ENCODE measurements around the gene SECTM1. TPM values are rescaled to one million over a fixed set of nuclear protein-coding genes. Genes with fewer than 3 reads are reported as not detected.

Gene SECTM1
- total and polyA plus RNA-seq, 5 donors = 2.5 to 5.7 (median 3.2) TPM

DNA sequence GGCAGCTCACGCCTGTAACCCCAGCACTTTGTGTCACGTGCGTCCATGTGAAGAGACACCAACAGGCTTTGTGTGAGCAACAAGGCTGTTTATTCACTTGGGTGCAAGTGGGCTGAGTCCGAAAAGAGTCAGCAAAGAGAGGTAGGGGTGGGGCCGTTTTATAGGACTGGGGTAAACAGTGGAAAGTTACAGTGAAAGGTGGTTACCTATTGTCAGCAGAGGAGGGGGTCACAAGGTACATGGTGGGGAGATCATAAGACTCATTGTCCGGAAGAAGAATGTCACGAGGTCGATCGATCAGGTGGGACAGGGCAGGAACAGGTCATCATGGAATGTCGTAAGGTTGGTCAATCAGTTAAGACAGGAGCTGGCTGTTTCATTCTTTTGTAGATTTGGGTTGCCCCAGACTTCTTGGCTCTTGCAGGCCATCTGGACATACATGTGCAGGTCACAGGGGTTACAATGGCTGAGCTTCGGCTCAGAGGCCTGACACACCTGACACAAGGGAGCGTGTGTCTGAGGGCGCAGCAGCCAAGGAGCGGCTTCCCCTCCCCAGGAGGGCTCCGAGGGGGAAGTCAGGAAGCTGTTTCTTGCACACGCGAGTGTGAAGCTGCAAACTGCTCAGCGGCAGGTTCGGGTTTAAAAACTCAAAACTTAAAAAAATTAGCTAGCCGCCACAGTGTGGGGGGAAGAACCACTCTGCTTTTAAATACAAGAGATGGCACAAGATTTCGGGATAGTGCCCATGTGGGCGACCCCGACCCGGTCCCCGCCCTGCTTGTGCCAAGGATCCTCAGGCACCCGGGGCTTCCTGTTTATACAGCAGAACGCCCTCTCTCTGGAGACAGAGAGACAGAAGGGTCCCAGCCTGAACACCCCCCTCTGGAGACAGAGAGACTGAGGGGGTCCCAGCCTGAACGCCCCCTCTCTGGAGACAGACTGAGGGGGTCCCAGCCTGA lies 13.1 kb upstream of the SECTM1 start:
- DNase-seq = peak in 1 of 3 donors; percentile 45
- no peak overlapping the region for H3K27ac ChIP-seq (ENCODE audit: low read length)
- H3K9me3 ChIP-seq (ENCODE audit: control insufficient read depth, low read length) = no peaks in the 10 kb centered on the region
- 64% methylated on average over 28 of the region's 28 CpGs for WGBS
- intact Hi-C loops (cut with DNase I) = no loop called here
- H3K4me3 ChIP-seq (ENCODE audit: low read length) = no peak overlapping the region
- no peak for ATAC-seq
- H3K27me3 ChIP-seq (ENCODE audit: control insufficient read depth, insufficient read depth) = no peaks in the 10 kb centered on the region
- no peaks in the 10 kb centered on the region for H3K4me1 ChIP-seq (ENCODE audit: control insufficient read depth, insufficient read depth, low read length)

DNA sequence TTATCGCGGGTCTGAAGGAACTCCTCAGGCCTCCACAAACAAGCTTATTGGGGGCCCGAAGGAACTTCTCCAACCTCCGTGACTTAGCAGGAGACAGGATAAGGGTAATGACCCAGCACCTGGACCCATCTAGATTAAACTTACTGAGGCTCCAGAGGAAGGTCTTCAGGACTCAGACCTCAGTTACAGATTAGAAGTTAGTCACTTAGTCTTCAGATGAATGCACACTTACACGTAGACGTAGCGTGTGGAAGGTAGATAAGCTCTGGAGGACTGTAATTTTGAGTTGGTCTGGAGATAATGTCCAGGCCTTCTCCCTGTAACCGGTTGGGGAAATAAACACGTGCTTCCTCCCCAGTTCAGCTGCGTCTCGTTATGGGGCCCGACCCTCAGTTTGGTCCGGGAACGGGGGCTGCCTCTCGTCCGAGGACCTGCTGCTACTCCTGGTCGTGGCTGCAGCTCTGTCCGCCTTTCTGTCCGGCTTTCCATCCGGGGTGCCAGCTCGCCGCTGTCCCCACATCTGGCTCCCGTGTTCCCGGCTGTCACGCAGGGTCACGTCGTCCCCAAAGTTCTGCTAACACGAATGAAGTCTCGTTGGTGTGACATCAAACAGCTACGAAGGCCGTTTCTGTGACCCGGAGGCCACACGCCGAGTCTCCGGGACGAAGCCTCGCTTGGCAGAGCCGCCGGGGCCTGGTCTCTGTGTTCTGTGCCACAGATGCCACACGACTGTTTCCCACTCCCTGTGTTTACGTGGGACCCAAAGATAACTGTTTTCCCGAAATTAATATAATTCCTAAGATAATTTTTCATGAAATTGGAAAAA lies 11.8 kb upstream of the SECTM1 start:
- H3K9me3 ChIP-seq (ENCODE audit: control insufficient read depth, low read length) = no peaks in the 10 kb centered on the region
- H3K4me3 ChIP-seq (ENCODE audit: low read length) = no peak overlapping the region
- H3K27me3 ChIP-seq (ENCODE audit: control insufficient read depth, insufficient read depth) = no peaks in the 10 kb centered on the region
- intact Hi-C loops (cut with DNase I) = no loop called here
- H3K4me1 ChIP-seq (ENCODE audit: control insufficient read depth, insufficient read depth, low read length) = no peaks in the 10 kb centered on the region
- ATAC-seq (no peak), DNase-seq (peak in 1 of 3 donors; percentile 46)
- WGBS = 87% methylated on average over 42 of the region's 42 CpGs
- no peak overlapping the region for H3K27ac ChIP-seq (ENCODE audit: low read length)

DNA sequence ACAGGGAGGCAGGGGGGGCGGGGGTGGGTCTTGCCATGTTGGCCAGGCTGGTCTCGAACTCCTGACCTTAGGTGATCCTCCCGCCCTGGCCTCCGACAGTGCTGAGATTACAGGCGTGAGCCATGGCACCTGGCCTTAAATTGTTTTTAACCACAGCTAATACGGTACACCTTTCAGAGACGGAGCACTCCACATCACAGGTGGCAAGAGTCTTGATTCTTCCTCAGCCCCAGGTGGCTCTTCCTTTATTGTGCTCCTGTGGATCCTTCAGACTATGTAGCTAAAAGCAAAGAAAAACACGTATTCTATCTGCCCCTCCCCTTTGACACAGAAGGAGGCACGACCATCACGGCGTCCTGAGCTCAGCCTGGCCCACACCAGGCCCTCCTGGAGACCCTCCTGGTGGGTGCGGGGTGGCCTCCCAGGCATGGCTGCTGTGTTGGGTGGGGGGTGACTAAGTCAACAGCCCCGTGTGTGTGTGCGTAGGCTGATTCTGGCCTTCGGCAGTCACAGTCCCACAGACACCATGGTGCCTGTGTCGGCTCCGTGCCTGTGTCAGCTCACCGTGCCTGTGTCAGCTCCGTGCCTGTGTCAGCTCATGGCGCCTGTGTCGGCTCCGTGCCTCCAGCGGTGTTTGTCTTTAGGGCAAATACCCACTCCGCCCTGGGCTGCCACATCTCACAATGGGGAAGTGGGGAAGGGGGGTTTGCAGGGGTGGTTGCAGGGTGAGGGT lies 10.8 kb upstream of the SECTM1 start:
- H3K4me1 ChIP-seq (ENCODE audit: control insufficient read depth, insufficient read depth, low read length) = peaks cover 3% of the 10 kb centered on the region
- H3K4me3 ChIP-seq (ENCODE audit: low read length) = no peak overlapping the region
- peak in 1 of 3 donors; percentile 44 for DNase-seq
- H3K27me3 ChIP-seq (ENCODE audit: control insufficient read depth, insufficient read depth) = no peaks in the 10 kb centered on the region
- no peaks in the 10 kb centered on the region for H3K9me3 ChIP-seq (ENCODE audit: control insufficient read depth, low read length)
- no peak for ATAC-seq
- intact Hi-C loops (cut with DNase I) = no loop called here
- WGBS = 84% methylated on average over 24 of the region's 24 CpGs
- H3K27ac ChIP-seq (ENCODE audit: low read length) = no peak overlapping the region

DNA sequence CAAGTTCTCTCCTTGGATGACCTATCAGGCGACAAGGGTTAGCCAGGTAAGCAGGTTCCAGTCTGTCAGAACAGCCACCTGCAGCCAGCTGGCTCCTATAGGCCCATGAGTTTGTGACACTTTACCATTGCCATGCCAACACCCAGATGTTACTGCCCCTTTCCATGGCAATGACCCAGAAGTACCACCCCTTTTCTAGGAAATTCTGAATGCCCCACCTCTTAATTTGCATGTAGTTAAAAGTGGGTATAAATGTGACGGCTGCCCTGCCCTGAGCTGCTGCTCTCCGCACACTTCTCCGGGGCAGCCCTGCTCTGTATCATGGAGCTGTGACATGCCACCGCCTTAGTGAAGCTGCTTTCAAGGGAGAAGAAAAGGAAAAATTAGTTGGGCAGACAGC lies 10.0 kb upstream of the SECTM1 start:
- WGBS = 93% methylated on average over 5 of the region's 5 CpGs
- ATAC-seq (no peak), DNase-seq (peak in 2 of 3 donors; percentile 9 to 13)
- Histone ChIP-seq H3K9me3 (ENCODE audit: control insufficient read depth, low read length) (no peaks in the 10 kb centered on the region), H3K27ac (ENCODE audit: low read length) (no peak overlapping the region), H3K4me1 (ENCODE audit: control insufficient read depth, insufficient read depth, low read length) (peaks cover 4% of the 10 kb centered on the region), H3K27me3 (ENCODE audit: control insufficient read depth, insufficient read depth) (no peaks in the 10 kb centered on the region), H3K4me3 (ENCODE audit: low read length) (no peak overlapping the region)
- intact Hi-C loops (cut with DNase I) = no loop called here

GRCh38 chr17:82342361-82343079 lies 9.0 kb upstream of the SECTM1 start:
- DNase-seq (peak in 2 of 3 donors; percentile 10 to 33), ATAC-seq (no peak)
- H3K4me1 ChIP-seq (ENCODE audit: control insufficient read depth, insufficient read depth, low read length) = peaks cover 4% of the 10 kb centered on the region
- H3K27ac ChIP-seq (ENCODE audit: low read length) = no peak overlapping the region
- H3K27me3 ChIP-seq (ENCODE audit: control insufficient read depth, insufficient read depth) = no peaks in the 10 kb centered on the region
- no peaks in the 10 kb centered on the region for H3K9me3 ChIP-seq (ENCODE audit: control insufficient read depth, low read length)
- H3K4me3 ChIP-seq (ENCODE audit: low read length) = no peak overlapping the region
- intact Hi-C loops (cut with DNase I) = no loop called here
- 72% methylated on average over 28 of the region's 28 CpGs for WGBS

GRCh38 chr17:82339634-82340580 lies 6.3 kb upstream of the SECTM1 start:
- peak in 2 of 3 donors; percentile 50 to 65 for DNase-seq

GRCh38 chr17:82338858-82339633 lies 5.5 kb upstream of the SECTM1 start:
- Histone ChIP-seq H3K9me3 (ENCODE audit: control insufficient read depth, low read length) (no peaks in the 10 kb centered on the region), H3K4me1 (ENCODE audit: control insufficient read depth, insufficient read depth, low read length) (peaks cover 4% of the 10 kb centered on the region), H3K27ac (ENCODE audit: low read length) (no peak overlapping the region), H3K27me3 (ENCODE audit: control insufficient read depth, insufficient read depth) (no peaks in the 10 kb centered on the region), H3K4me3 (ENCODE audit: low read length) (peak overlapping the region; percentile 35)
- 28% methylated on average over 29 of the region's 29 CpGs for whole genome bisulfite sequencing
- peak; percentile 54 to 71 for ATAC-seq
- intact Hi-C loops (cut with DNase I) = no loop called here
- DNase-seq = peak in 2 of 3 donors; percentile 63 to 66

More at GRCh38 chr17:82339634-82340580, 6.3 kb upstream of the SECTM1 start:
- H3K27me3 ChIP-seq (ENCODE audit: control insufficient read depth, insufficient read depth) = no peaks in the 10 kb centered on the region
- H3K27ac ChIP-seq (ENCODE audit: low read length) = no peak overlapping the region
- H3K4me1 ChIP-seq (ENCODE audit: control insufficient read depth, insufficient read depth, low read length) = peaks cover 4% of the 10 kb centered on the region
- 55% methylated on average over 10 of the region's 10 CpGs for WGBS
- intact Hi-C loops (cut with DNase I) = no loop called here
- ATAC-seq = peak; percentile 4 to 14
- no peaks in the 10 kb centered on the region for H3K9me3 ChIP-seq (ENCODE audit: control insufficient read depth, low read length)
- H3K4me3 ChIP-seq (ENCODE audit: low read length) = peak overlapping the region; percentile 35

- 29% methylated on average over 16 of the region's 16 CpGs for WGBS
- peaks cover 9% of the 10 kb centered on the region for H3K4me1 ChIP-seq (ENCODE audit: control insufficient read depth, insufficient read depth, low read length)
- peak in 2 of 3 donors; percentile 55 to 65 for DNase-seq
Measured at GRCh38 chr17:82334622-82335394, 1.2 kb upstream of the SECTM1 start.

More at GRCh38 chr17:82334622-82335394, 1.2 kb upstream of the SECTM1 start:
- ATAC-seq = no peak
- Histone ChIP-seq H3K4me3 (ENCODE audit: low read length) (peak overlapping the region; percentile 36), H3K27me3 (ENCODE audit: control insufficient read depth, insufficient read depth) (no peaks in the 10 kb centered on the region), H3K27ac (ENCODE audit: low read length) (no peak overlapping the region), H3K9me3 (ENCODE audit: control insufficient read depth, low read length) (no peaks in the 10 kb centered on the region)
- intact Hi-C loops (cut with DNase I) = no loop called here
